Superior temporal gyrus (tissue), 1 donor: ENCODE data around the gene PDE8B.

ENCODE experiments used
- DNase-seq: peaks from one replicate; pipeline ENCODE4 v3.0.0-alpha.2; 2016; ENCODE audit errors: extremely low spot score

PDE8B gene

DNA sequence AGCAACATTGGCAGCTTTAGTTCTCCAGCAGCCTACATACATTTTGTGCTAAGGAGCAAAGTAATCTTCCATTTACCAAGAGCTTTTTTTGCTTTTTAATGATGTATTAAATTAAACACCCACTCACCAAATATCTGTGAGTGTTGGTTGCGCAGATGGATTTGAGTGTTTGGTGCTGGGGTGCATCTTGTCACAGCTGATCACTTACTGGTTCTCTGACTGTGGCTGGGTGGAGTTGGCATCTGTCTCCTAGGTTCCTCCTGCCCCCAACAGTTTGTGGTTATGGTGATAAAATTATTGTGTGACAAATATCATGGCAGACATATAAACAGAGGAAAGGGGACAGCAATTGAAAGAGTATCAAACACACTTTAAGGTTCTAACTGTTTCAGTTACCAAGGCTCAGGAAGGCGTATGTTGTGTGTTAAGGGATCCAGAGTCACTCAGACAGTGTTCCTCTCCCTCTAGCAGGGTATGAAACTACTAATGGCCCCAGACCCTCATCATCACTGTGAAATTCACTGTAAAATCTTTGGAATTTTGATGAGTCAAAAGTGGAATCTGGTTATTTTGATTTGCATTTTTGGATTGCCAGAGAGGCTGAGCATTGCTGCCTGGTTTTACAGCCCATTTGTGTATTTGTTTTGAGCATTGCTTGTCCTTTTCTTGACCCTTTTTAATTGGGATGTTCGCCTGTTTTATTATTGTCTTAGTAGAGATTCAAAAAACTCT lies 81.7 kb downstream of the PDE8B start:
- no peak for DNase-seq

DNA sequence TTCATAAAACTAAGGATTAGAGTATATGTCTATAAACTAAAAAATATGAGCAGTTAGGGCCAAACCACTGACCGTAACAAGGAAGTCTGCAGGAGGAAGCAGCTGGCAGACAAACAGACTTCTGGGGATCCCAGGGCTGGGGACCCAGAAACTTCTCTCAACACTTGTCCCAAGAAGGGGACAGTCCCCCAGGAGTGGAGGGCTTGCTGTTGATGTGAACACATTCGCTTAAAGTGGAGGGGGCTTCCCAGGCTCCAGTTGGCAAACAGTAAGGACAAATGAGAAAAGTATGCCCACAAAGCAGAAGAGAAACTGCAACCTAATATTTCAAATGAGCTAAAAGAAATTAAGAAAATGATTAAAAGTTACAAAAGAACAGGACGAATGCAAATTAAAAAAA lies 83.7 kb downstream of the PDE8B start:
- DNase-seq: no peak

DNA sequence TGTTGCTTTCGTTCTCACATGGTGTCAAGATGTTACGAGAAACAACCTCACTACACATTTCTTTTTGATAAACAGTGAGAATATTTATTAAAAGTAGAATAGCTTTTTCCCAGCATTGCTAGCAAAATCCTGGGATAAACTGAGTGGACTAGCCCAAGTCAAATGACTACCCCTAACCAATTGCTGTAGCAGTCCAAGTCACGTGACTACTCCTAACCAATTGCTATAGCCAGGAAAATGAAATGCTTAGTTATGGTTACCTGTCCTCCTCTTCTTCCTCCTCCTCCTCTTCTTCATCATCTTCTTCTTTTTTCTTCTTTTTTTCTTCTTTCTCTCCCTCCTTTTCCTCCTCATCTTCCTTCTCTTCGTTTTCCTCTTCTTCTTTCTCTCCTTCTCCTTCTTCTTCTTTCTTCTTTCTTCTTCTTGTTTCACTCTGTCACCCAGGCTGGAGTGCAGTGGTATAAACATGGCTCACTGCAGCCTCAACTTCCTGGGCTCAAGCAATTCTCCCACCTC lies 85.4 kb downstream of the PDE8B start:
- no peak for DNase-seq

DNA sequence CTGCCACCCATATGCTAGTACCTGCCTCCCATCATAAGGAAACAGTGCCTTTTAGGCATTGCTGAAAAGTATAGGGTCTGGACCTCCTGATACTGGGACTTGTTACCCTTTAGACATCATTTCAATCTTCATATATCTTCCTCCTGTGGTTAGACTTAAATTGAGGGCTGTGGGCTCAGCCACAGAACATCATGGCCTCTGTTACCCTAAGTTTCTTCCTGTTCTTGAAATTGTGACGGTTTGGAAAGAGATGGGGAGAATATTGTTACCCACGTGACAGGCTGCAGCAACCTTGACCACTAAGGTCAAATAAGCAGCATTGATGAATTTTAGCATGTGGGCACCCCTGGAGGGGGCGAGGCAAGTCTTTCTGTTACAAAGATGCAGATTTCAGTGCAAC lies 87.7 kb downstream of the PDE8B start:
- DNase-seq: no peak

DNA sequence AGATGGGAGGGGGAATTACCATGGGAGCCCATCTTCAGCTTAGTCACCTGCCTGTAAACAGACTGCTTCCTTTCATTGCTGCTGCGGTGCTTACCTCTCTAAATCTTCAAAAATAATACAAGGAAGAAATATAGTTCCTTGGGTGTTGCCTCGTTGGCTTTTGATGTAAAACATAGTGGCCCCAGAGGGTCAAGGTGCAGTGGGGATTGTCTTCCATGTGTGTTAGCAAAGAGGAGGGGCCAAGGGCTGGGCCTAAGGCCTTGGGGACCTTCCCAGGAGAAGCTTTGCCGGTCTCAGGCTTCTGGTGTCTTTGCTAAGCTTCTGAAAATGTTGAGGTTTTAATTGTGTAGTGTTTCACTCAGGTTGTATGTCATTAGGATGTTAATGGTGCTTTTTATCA lies 90.0 kb downstream of the PDE8B start:
- DNase-seq: no peak

DNA sequence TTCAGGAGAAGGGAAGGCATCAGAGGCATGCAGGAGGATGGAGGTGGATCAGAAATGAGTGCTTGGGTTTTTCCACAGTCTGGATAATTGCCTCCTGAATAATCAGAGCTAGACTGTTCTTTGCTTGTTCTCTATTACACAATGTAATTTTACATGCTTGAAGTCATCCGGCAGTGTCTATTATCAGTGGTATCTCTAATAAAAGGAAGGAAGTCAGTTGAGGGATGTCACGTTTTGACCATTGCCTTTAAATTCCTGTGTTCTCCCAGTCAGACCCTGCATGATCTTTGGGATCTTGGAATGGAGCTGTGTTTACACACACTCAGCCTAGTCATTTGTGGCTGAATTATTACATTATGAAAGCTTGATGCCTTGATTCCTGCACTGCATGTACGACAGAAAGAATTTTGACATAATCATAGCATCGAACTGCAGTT lies 91.0 kb downstream of the PDE8B start:
- DNase-seq: no peak

DNA sequence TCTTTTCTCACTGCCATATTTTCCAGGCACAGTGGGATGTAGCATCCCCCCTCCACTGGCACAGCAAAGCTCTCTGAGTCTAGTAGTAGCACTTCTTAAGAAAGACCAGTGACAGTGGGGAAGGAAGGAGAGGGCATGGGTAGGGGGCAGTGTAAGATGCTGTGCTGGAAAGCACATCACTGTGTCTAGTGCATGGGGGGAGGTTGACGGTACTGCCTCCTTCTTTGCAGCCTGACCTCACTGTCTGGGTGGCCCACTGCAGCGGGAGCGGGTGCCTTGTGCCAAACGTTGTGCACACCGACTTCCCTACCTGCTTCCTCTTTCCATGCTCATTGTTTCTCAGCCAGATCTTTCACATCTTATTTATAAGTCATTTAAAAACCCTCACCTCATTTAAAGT lies 91.8 kb downstream of the PDE8B start:
- no peak for DNase-seq

DNA sequence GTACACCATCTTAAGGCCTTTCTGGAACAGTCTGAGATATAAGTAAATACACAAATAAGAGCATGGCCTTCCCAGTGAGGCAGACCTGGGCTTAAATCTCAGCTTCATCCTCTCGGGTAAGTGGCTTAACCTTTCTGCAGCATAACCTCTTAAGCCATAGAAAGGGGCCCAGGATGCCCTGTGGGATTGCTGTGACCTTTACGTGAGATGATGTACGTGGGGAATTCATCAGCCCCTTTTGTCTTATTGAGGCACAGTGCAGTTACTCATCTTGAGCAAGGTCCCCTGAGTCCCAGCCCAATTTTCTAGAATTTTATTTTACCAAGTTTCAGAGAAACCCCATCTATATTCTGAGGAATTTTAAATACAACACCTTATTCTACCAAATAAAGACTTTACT lies 92.2 kb downstream of the PDE8B start:
- no peak for DNase-seq

DNA sequence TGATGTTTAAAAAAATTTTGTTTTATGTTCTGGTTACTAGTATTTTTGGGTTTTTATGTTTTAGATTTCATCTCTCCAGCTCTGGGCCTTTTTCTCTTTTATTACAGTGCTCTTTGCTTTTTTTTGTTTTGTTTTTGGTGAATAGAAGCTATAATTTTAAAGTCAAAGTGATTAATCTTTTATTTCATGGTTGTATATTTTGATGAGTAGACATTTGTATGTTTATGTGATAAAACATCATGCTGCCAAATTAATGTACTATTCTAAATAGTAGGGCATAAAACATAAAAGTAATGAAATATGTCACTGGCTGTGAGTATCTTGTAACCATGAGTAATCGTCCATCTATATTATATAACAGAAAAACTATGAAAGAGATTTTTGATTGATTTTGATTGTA lies 93.9 kb downstream of the PDE8B start:
- DNase-seq: no peak

DNA sequence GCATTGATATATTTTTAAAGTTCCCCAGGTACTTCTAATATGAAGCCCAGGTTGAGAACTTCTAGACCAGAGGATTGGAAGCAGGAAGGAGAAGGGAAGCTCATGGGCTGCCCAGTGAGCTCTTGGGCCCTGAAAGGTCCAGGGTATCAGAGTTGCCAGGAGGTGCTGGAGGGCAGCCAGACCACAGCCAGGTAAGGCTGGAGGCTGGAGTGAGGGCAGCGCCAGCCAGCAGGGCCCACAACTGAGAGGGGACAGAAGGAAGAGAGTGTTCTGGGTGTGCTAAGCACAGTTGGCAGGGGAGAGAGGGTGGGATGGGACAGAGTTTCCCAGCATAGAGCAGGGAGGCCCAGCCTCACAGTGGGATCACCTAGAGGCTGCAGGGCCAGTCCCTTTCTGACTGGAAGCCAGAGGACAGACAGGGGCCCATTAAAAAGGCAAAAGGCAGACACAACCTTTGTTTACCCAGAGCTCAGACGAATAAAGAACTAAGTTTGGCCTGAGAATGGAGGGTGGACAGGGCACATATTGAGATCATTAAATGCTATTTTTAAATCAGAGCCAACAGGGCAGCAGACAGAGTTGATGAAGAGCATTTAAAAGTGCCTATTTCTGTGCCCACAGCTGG lies 94.9 kb downstream of the PDE8B start:
- DNase-seq: no peak

DNA sequence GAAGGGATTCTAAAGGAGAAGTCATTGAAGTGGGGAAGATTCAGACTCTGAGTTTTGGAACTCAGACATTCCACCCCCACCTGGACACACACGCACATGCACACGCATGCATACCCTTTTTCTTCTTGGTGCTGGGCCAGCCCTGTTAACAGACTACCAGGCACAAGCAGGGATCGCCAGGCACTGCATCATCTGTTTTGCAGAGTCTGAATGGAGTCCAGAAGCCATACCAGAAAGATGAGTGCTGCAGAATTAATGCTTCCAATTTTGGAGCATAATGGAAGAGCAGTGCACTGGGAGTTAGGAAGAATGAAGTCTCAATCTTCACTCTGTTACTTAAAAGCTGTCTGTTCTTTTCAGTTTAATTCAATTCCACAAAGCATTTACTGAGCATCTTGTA lies 95.5 kb downstream of the PDE8B start:
- peak; percentile 32 for DNase-seq

DNA sequence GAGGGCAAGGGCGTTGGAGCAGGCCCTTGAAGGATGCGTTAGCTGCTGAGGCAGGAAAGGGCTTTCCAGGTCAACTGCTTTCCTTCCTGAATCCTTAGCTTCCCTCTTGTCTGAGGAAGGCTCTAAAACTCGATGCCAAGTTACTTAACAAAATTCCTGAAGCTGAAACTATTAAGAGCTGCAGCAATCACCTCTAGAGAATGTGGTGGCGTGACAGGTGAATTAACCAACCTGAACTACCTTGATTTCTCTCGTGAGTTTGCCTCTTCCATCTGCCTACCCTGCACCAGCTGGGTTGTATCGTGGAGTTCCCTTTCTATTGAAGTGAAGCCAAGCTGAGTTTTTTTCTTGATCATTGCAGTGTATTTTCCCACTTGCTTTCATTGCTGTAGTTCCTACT lies 96.1 kb downstream of the PDE8B start:
- DNase-seq: no peak

DNA sequence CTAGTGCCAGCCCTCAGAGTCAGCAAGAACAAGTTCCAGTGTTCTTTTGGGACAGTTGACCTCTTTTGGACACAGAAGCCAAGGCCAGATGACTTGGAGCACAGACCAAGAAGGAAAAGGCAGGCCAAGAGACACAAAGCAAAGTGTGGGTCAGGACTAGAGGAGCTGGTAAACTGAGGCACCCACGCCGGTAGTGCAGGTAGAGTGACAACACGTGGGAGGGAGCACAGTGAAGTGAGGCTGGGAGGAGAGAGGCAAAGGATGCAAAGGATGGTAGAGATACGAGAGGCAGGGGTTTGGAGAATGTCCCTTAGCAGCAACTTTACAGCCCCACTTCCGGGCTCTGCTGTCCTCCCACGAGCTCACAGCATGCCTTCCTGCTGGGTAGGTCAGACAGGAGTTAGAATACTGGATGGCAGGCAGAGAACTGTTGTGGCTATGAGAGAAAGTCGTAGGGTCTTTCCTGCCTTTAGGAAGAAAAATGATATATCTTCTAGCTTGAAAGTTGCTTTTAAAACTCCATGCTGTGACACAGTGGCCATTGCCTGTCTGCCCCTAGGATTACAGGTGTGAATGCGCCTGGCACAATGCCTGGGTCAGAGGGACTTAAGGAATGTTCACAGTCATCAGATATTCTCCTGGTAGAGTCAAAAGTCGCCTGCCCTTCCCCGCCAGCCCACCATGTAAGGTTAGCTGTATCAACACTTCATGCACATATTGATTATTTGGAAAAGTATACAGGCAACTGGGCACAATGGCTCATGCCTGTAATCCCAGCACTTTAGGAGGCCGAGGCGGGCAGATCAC lies 97.9 kb downstream of the PDE8B start:
- DNase-seq: no peak

DNA sequence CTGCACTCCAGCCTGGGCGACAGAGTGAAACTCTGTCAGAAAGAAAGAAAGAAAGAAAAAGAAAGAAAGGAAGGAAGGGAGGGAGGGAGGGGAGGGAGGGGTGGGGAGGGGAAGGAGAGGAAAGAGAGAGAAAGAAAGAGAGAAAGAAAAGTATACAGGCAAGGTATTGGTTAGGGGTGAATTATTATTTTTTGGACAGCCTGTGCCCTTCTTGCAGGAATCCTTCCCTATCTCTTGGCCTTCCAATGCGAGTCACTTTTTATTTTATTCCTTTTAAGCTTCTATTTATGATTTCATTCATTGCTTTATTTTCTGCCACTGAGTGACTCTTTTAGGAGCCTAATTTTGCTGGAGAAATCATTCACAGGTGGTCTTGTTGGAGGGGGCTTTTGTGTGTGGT lies 98.7 kb downstream of the PDE8B start:
- DNase-seq: no peak

DNA sequence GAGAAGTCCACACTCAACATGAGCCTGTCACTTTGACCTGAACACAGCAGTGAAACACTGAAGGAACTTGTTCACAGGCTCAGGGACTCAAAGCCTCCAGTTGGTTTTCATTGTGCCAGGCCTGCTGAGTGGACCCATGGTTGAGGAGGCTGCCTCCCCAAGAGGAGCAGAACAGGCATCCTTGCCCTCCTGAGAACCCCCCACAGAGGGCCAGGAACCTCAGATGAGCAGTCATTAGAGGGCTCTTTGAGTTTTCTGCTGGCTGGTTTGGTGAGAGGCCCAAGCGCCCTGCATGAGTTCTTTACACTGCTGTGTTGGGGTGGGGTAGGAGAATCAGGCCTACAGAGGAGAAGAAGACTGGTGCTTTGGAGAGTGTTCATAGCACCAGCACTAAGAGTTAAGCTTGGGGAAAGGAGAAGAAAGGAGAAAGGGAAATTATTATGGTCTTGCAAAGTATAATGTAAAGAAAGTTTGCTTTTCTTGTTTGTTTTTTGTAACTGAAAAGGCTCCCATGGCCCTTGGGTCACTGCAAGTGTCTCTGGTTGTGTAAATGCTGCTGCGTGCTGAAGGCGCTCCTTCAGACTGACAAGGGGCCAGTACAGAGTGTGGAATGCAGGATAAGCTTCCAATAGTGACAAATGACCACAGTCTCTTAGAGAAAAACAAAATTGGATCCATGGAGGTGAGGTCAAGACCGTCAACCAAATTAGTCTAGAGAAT lies 100.2 kb downstream of the PDE8B start:
- no peak for DNase-seq

DNA sequence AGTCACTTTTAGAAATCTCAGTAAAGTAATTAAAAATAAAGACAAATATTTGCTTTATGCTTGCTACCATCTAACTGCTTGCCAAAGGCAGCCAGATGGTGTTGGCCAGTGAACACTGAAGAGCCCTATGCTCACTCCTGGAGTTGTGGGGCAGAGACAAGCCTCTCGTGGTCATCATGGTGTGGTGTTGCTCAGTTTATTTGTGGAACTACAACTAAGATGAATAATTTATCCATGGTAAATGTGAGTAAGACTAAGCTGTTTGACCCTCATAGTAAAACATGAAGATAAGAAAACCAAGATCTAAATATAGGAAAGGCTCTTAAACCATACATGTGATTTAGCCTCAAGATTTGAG lies 100.7 kb downstream of the PDE8B start:
- DNase-seq: no peak

DNA sequence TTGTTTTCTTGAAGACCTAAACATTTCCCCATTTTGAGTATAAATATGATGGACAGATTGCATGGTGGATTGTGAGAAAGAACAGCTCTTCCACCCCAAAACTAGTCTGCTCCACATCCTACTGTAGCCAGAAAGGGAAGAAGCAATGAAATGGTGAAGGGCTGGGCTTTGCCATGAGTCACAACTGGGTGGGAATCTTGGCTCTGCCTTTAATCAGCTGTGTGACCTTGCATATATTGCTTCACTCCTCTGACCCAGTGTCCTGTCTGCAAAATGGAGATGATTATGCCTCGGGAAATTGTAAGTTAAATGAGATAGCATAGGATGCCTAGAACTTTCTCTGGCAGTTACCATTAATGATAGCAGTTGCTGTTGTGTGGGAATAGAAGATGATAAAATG lies 101.9 kb downstream of the PDE8B start:
- no peak for DNase-seq

DNA sequence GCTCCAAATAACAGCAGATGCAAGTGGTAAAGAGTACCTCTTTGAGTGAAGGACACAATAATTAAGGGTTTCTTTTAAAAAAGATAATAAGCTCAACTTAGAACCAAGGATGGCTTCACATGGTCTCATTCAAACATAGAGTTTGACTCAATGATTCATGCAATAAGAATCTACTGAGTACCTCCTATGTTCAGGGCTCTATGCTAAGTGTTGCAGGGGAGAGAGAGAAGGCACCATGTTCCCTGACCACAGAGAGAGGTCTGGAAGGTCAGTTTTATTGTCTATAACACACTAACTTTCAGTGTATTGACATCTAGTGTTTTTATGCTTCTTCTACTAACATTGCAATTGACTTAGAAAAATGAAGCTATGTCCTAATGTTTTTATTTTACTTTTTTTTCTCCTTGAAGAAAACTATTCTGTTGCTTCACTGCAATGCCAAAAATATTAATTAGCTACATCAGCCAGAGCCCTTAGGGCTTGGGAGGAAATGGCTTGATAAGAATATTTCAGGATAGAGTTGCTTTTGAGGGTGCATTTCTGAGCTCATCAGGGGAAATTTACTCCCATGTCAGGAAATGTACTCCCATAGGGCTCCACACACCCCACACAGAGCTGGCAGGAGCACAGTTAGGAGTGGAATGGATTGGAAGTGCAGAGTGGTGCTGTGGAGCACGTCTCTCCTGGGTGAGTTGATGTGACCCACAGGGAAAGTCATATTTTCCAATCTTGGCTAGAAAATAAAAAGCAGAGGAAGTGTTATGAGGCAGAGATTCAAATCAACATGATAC lies 106.6 kb downstream of the PDE8B start:
- DNase-seq: no peak

DNA sequence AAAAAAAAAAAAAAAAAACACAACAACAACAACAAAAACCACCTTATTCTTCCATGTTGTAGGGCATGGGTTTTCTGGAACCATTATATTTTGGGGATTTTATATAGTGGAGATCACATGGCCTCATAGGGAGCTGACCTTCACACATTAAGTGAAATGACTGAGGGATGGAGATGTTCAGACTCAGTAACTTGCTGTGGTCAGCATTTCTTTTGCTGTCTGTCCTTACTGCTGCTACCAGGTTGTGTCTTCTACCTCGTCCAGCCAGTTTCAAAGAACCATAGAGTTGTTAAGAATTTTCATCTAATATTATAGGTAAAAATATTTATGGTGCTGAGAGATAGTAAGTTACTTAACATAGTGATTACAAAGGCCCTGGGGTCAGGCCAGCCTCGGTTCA lies 107.6 kb downstream of the PDE8B start:
- DNase-seq: no peak

DNA sequence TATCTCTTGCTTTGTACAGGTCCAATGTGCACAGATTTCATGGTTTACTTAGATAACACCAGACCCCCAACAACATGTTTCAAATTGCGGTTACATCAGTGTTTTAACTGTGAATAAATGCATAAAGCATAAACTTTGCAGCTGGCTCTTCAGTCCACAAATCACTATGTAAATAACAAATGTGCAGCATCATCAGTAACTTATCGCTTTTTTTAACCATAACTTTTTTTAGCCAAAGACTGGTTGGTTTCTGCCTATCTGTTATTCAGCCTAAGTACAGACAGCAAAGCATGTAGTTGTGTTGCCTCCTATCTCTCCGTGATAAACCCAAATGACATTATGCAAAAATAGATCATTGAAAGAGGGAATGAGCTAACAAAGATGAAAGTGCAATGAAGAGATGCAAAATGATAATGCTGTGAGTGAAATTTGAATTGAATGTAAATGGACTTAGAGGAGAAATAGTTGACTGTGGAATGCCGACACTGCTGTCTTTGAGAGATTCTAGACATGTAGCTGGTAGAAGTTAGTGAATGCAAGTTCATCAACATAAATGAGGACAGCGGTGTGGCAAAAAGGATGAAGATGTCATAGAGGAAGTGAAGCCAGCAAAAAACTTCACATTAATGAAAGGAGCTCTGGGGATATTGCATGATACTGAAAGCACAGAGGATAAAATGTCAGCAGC lies 108.8 kb downstream of the PDE8B start:
- DNase-seq: no peak
